ENCODE measurements around the gene CANT1.
A peak's percentile ranks its signal among the peaks of the same experiment; 100 is the strongest.
"Not testable (repeated sequence)": the region's sequence is repeated elsewhere in the genome, so short reads cannot be mapped to it uniquely, and the experiment has no call there.

CANT1 gene

DNA sequence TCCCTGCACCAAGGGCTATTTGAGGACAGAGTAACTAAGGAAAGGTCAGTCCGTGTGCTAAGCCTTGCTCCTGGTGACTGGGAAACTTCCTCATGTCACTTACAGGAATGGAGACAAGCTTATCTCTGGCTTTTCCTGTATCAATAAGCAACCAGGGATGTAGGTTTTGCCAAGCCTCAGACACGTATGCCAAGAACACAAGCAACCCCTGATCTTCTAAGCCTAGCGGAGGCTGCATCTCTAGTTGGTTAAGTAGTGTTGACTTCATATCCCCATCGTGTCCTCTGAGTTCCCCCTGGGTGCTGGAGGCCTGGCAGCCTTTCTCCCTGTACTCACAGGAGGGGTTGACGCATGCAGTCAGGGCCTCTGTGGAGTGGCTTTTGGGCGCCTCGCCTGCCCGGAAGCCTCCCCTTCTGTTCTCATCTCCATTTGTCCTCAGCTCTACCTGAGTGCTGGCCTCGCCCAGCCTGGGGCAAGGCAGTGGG is 13.0 kb upstream of the CANT1 start:
- DNase-seq (ENCODE audit: low read depth), result peak; percentile 44
- TF ChIP-seq, protein P1, sequence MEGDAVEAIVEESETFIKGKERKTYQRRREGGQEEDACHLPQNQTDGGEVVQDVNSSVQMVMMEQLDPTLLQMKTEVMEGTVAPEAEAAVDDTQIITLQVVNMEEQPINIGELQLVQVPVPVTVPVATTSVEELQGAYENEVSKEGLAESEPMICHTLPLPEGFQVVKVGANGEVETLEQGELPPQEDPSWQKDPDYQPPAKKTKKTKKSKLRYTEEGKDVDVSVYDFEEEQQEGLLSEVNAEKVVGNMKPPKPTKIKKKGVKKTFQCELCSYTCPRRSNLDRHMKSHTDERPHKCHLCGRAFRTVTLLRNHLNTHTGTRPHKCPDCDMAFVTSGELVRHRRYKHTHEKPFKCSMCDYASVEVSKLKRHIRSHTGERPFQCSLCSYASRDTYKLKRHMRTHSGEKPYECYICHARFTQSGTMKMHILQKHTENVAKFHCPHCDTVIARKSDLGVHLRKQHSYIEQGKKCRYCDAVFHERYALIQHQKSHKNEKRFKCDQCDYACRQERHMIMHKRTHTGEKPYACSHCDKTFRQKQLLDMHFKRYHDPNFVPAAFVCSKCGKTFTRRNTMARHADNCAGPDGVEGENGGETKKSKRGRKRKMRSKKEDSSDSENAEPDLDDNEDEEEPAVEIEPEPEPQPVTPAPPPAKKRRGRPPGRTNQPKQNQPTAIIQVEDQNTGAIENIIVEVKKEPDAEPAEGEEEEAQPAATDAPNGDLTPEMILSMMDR (conservative IDR thresholded peaks at IDR 0.05; ENCODE audit: low read depth, low read length), result no peak
- H3K4me3 ChIP-seq (ENCODE audit: low read depth, low read length), result no peak overlapping the region

DNA sequence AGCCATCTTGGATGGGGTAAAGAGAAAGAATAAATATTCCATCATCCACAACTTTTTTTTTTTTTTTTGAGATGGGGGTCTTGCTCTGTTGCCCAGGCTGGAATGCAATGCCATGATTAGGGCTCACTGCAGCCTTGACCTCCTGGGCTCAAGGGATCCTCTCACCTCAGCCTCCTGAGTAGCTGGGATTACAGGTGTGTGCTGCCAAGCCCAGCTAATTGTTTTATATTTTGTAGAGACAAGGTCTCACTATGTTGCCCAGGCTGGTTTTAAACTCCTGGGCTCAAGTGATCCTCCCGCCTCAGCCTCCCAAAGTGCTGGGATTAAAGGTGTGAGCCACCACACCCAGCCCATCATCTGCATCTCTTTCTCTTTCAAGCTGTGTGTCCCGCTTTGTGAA is 12.4 kb upstream of the CANT1 start:
- not testable (repeated sequence) for H3K4me3 ChIP-seq (ENCODE audit: low read depth, low read length); DNase-seq (ENCODE audit: low read depth)

- TF ChIP-seq, protein P1 (conservative IDR thresholded peaks at IDR 0.05; ENCODE audit: low read depth, low read length), result no peak
- DNase-seq (ENCODE audit: low read depth), result no peak
- H3K4me3 ChIP-seq (ENCODE audit: low read depth, low read length), result no peak overlapping the region
These were observed 11.2 kb upstream of the CANT1 start for GRCh38 chr17:79020631-79021301.

DNA sequence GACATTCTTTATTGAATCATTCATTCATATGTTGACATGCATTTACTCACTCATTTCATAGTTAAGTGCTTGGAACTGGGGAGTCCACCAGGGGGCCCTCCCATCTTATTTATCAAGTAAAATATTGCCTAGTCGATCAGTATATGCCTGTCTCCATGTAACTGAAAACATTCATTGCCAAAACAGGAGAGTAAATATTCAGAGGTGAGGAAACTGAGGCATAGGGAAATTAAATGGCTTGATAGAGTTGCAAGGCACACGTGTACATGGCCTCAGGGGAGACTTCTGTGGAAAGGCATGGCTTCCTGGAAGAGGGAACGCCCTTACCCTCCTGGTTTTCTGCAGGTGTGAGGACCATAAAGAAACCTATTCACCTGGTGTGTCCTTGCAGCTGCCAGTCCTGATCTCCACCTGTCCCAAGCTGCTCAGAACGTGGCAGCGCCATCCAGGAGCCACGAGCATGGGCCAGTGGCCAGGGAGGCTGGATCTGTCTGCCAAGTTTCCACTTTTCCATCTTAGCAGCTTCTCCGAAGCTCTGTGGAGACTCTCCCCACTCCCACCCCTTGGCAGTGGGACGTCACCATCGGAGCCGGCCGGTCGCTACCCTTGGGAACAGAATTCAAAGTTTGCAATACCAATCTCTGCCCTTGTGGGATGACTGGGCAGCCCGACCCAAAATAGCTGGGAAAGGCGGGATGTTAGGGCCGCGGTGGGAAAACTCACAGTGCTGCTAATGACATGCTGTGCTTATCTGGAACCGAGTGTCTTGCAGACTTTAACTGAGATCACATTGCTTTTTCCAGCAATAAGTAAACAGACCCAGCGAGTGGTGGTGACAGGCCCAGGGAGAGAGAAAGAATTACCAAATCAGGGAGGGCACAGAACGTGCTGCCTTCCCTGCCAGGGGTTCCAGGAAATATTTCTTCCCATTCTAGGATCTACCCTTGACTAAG is 10.3 kb upstream of the CANT1 start:
- peak; percentile 92 for DNase-seq (ENCODE audit: low read depth)
- TF ChIP-seq, protein P1 (conservative IDR thresholded peaks at IDR 0.05; ENCODE audit: low read depth, low read length), result peak; percentile 81
- no peak overlapping the region for H3K4me3 ChIP-seq (ENCODE audit: low read depth, low read length)

- H3K4me3 ChIP-seq (ENCODE audit: low read depth, low read length), result no peak overlapping the region
- TF ChIP-seq, protein P1 (conservative IDR thresholded peaks at IDR 0.05; ENCODE audit: low read depth, low read length), result no peak
- DNase-seq (ENCODE audit: low read depth), result no peak
These were observed 9.7 kb upstream of the CANT1 start for GRCh38 chr17:79019261-79019631.

DNA sequence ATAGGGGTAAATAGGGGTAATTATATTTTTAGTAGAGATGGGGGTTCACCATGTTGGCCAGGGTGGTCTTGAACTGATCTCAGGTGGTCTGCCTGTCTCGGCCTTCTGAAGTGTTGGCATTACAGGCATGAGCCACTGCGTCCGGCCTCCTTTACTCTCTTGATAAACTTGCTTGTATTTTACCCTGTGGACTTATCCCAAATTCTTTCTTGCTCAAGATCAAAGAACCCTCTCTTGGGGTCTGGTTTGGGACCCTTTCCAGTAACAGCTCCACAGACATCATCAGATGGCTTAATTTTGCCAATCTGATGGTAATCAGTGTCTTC is 8.8 kb upstream of the CANT1 start:
- no peak for DNase-seq (ENCODE audit: low read depth)
- TF ChIP-seq, protein P1 (conservative IDR thresholded peaks at IDR 0.05; ENCODE audit: low read depth, low read length), result no peak
- H3K4me3 ChIP-seq (ENCODE audit: low read depth, low read length), result no peak overlapping the region

- DNase-seq (ENCODE audit: low read depth), result no peak
- TF ChIP-seq, protein P1 (conservative IDR thresholded peaks at IDR 0.05; ENCODE audit: low read depth, low read length), result no peak
- H3K4me3 ChIP-seq (ENCODE audit: low read depth, low read length), result no peak overlapping the region
These were observed 8.2 kb upstream of the CANT1 start for GRCh38 chr17:79017546-79018369.
